ENCODE measurements around the gene ERAP2. TPM values are rescaled to one million over a fixed set of nuclear protein-coding genes. Genes with fewer than 3 reads are reported as not detected.
A peak's percentile ranks its signal among the peaks of the same experiment; 100 is the strongest.

ERAP2 gene
- total RNA-seq, 1 experiment from 2014 or later: 15.5 TPM

- ATAC-seq: no peak; the same call in 1 of the 2 replicates
- H3K9me3 ChIP-seq (ENCODE audit: control insufficient read depth, insufficient read depth, low read depth, low read length): no peaks in the 10 kb centered on the region
Measured at GRCh38 chr5:96880444-96881164, 4.3 kb downstream of the ERAP2 start.

GRCh38 chr5:96881511-96882115 lies 5.3 kb downstream of the ERAP2 start:
- CTCF ChIA-PET: no interaction called here
- Histone ChIP-seq H3K9me3 (ENCODE audit: control insufficient read depth, insufficient read depth, low read depth, low read length) (no peaks in the 10 kb centered on the region), H3K36me3 (ENCODE audit: control insufficient read depth, insufficient read depth, low read length) (no peaks in the 10 kb centered on the region; the same call in 1 of the 2 replicates), H3K4me3 (ENCODE audit: low read depth in 2 of 2, low read length in 2 of 2) (no peak overlapping the region), H3K27me3 (ENCODE audit: control insufficient read depth, insufficient read depth, low read length) (no peaks in the 10 kb centered on the region), H3K4me1 (ENCODE audit: control insufficient read depth, insufficient read depth, low read length) (peaks cover 3% of the 10 kb centered on the region; the same call in 1 of the 2 replicates), H3K27ac (ENCODE audit: low read length) (no peak overlapping the region)
- POLR2A ChIA-PET: no interaction called here
- intact Hi-C loops (cut with micrococcal nuclease; ENCODE audit: unreplicated experiment): no loop called here
- TF ChIP-seq CTCF (IDR thresholded peaks at IDR 0.05) (peak; percentile 7; the same call in 1 of the 2 replicates), REST (IDR thresholded peaks at IDR 0.05; ENCODE audit: insufficient read depth in 1 of 2, low read depth in 2 of 2, low read length in 1 of 2) (no peak)
- ATAC-seq (peak; percentile 18; the same call in 1 of the 2 replicates), DNase-seq (ENCODE audit: low read depth, low spot score) (no peak)
- in situ Hi-C loops (cut with HindIII; ENCODE audit: low pct_unique_long_range_greater_than_20kb, low sequenced_read_pairs): no loop called here
- BruUV-seq (replicated peaks): no TSS peak

More at GRCh38 chr5:96880444-96881164, 4.3 kb downstream of the ERAP2 start:
- H3K36me3 ChIP-seq (ENCODE audit: control insufficient read depth, insufficient read depth, low read length): no peaks in the 10 kb centered on the region; the same call in 1 of the 2 replicates
- CTCF ChIA-PET: no interaction called here
- no peak overlapping the region for H3K27ac ChIP-seq (ENCODE audit: low read length)
- DNase-seq (ENCODE audit: low read depth, low spot score): no peak
- no peak overlapping the region for H3K4me3 ChIP-seq (ENCODE audit: low read depth in 2 of 2, low read length in 2 of 2)
- H3K27me3 ChIP-seq (ENCODE audit: control insufficient read depth, insufficient read depth, low read length): no peaks in the 10 kb centered on the region
- TF ChIP-seq REST (IDR thresholded peaks at IDR 0.05; ENCODE audit: insufficient read depth in 1 of 2, low read depth in 2 of 2, low read length in 1 of 2) (no peak), CTCF (IDR thresholded peaks at IDR 0.05) (no peak), TCF7L2 (IDR thresholded peaks at IDR 0.05; ENCODE audit: low read depth, low read length) (no peak)
- in situ Hi-C loops (cut with HindIII; ENCODE audit: low pct_unique_long_range_greater_than_20kb, low sequenced_read_pairs) (no loop called here), intact Hi-C loops (cut with micrococcal nuclease; ENCODE audit: unreplicated experiment) (no loop called here)
- POLR2A ChIA-PET: no interaction called here
- H3K4me1 ChIP-seq (ENCODE audit: control insufficient read depth, insufficient read depth, low read length): peaks cover 7% of the 10 kb centered on the region; the same call in 1 of the 2 replicates
- BruUV-seq (replicated peaks): no TSS peak
